VCaP (cell line): Measurements from ENCODE around the gene ERICH6B.

Experiments used
- H3K27ac ChIP-seq: fragments of 450-650 bp; 2 replicates; pipeline ENCODE4 v1.5.1; 2017
- CTCF ChIP-seq: fragments of 450-650 bp; conservative IDR thresholded peaks from 2 replicates; pipeline ENCODE4 v1.5.1; 2017; ENCODE audit warnings: mild to moderate bottlenecking, moderate library complexity

Gene ERICH6B

GRCh38 chr13:45630791-45631190 lies 15.3 kb upstream of the ERICH6B start:
- no peak for TF ChIP-seq CTCF
- no peak overlapping the region for H3K27ac ChIP-seq

- no peak for TF ChIP-seq CTCF
- no peak overlapping the region for H3K27ac ChIP-seq
These were observed 14.4 kb upstream of the ERICH6B start for GRCh38 chr13:45629940-45630339.

GRCh38 chr13:45628094-45628493 lies 12.6 kb upstream of the ERICH6B start:
- no peak for TF ChIP-seq CTCF

GRCh38 chr13:45627656-45628055 lies 12.1 kb upstream of the ERICH6B start:
- no peak for TF ChIP-seq CTCF
- H3K27ac ChIP-seq = no peak overlapping the region

More at GRCh38 chr13:45628094-45628493, 12.6 kb upstream of the ERICH6B start:
- no peak overlapping the region for H3K27ac ChIP-seq

GRCh38 chr13:45626731-45627374 lies 11.3 kb upstream of the ERICH6B start:
- no peak overlapping the region for H3K27ac ChIP-seq
- TF ChIP-seq CTCF = no peak

- no peak overlapping the region for H3K27ac ChIP-seq
- peak; percentile 60 for TF ChIP-seq CTCF
These were observed 8.1 kb upstream of the ERICH6B start for GRCh38 chr13:45623516-45624090.

GRCh38 chr13:45621950-45622349 lies 6.4 kb upstream of the ERICH6B start:
- no peak for TF ChIP-seq CTCF
- no peak overlapping the region for H3K27ac ChIP-seq
